BE2C (cell line): ENCODE measurements around the gene CDCA7L.
"Not testable (repeated sequence)": the region's sequence is repeated elsewhere in the genome, so short reads cannot be mapped to it uniquely, and the experiment has no call there.

Experiments
- DNase-seq: peaks from one replicate; pipeline ENCODE4 v3.0.0-alpha.2; 2020
- H3K27me3 ChIP-seq: fragments of 250-450 bp; sonication (Bioruptor Pico); 2 replicates; pipeline ENCODE4 v1.5.1; 2020; ENCODE audit warnings: mild to moderate bottlenecking
- H3K36me3 ChIP-seq: fragments of 250-450 bp; sonication (Bioruptor Pico); 2 replicates; pipeline ENCODE4 v1.5.1; 2020; ENCODE audit warnings: mild to moderate bottlenecking
- H3K4me1 ChIP-seq: fragments of 250-450 bp; sonication (Bioruptor Pico); 2 replicates; pipeline ENCODE4 v1.5.1; 2020
- H3K4me3 ChIP-seq: 2 replicates; pipeline ENCODE4 v1.5.1; 2011; ENCODE audit warnings: low read depth, low read length
- H3K9me3 ChIP-seq: fragments of 250-450 bp; sonication (Bioruptor Pico); 2 replicates; pipeline ENCODE4 v1.5.1; 2020
- CTCF ChIP-seq: IDR thresholded peaks from 2 replicates; pipeline ENCODE4 v1.5.1; 2012; ENCODE audit warnings: mild to moderate bottlenecking, low read depth, low read length

Gene CDCA7L

GRCh38 chr7:21941611-21942141 is 4.0 kb downstream of the CDCA7L start:
- no peak for TF ChIP-seq CTCF
- Histone ChIP-seq H3K4me3 (no peak overlapping the region), H3K4me1 (peaks cover 15% of the 10 kb centered on the region), H3K9me3 (no peaks in the 10 kb centered on the region), H3K36me3 (no peaks in the 10 kb centered on the region), H3K27me3 (no peaks in the 10 kb centered on the region)
- DNase-seq: peak; percentile 68

GRCh38 chr7:21939858-21940372 is 5.8 kb downstream of the CDCA7L start:
- TF ChIP-seq CTCF: no peak
- Histone ChIP-seq H3K27me3 (no peaks in the 10 kb centered on the region), H3K9me3 (no peaks in the 10 kb centered on the region), H3K36me3 (no peaks in the 10 kb centered on the region), H3K4me3 (no peak overlapping the region), H3K4me1 (peaks cover 15% of the 10 kb centered on the region)
- no peak for DNase-seq

GRCh38 chr7:21939136-21939857 is 6.4 kb downstream of the CDCA7L start:
- H3K4me3 ChIP-seq: no peak overlapping the region
- no peaks in the 10 kb centered on the region for H3K9me3 ChIP-seq
- H3K27me3 ChIP-seq: no peaks in the 10 kb centered on the region
- H3K36me3 ChIP-seq: no peaks in the 10 kb centered on the region
- DNase-seq: no peak
- H3K4me1 ChIP-seq: peaks cover 15% of the 10 kb centered on the region
- no peak for TF ChIP-seq CTCF

GRCh38 chr7:21938463-21938862 is 7.2 kb downstream of the CDCA7L start:
- Histone ChIP-seq H3K9me3 (no peaks in the 10 kb centered on the region), H3K27me3 (no peaks in the 10 kb centered on the region), H3K4me3 (no peak overlapping the region), H3K4me1 (peaks cover 15% of the 10 kb centered on the region), H3K36me3 (no peaks in the 10 kb centered on the region)
- TF ChIP-seq CTCF: no peak
- no peak for DNase-seq

- DNase-seq: no peak
- H3K9me3 ChIP-seq: no peaks in the 10 kb centered on the region
- no peaks in the 10 kb centered on the region for H3K36me3 ChIP-seq
- H3K4me1 ChIP-seq: no peaks in the 10 kb centered on the region
- no peak for TF ChIP-seq CTCF
- H3K27me3 ChIP-seq: no peaks in the 10 kb centered on the region
- no peak overlapping the region for H3K4me3 ChIP-seq
Measured at GRCh38 chr7:21934808-21935207, 10.9 kb downstream of the CDCA7L start.

GRCh38 chr7:21933293-21933692 is 12.4 kb downstream of the CDCA7L start:
- not testable (repeated sequence) for DNase-seq, H3K4me1 ChIP-seq, H3K4me3 ChIP-seq, H3K9me3 ChIP-seq, H3K27me3 ChIP-seq, H3K36me3 ChIP-seq
